Common myeloid progenitor, CD34-positive (primary cell): ENCODE measurements around the gene ARFIP1.

Experiments
- CTCF ChIA-PET: fragments of 350-600 bp; sonication (Branson Sonifier 250); formaldehyde crosslinking; loops from one replicate; lab custom pipeline; 2021; ENCODE audit warnings: antibody characterized with exemption; lab: Charles Lee
- POLR2A ChIA-PET: fragments of 350-600 bp; sonication (Branson Sonifier 250); formaldehyde crosslinking; loops from one replicate; lab custom pipeline; 2021; ENCODE audit warnings: antibody characterized with exemption; lab: Charles Lee
- DNase-seq, 3 donors: peaks; one replicate each; pipeline versions ENCODE4 v3.0.0 to v3.0.0-alpha.2; 2013
- H3K27ac ChIP-seq, 2 experiments: 1 replicate in 1 of 2; 2 replicates in 1 of 2; pipeline ENCODE4 v1.7.0; 2013; ENCODE audit warnings: inconsistent platforms in 2 of 2, low read length in 2 of 2, mild to moderate bottlenecking in 2 of 2, low read depth in 1 of 2, moderate library complexity in 1 of 2; ENCODE audit not compliant: severe bottlenecking in 2 of 2, insufficient read depth in 1 of 2, poor library complexity in 1 of 2
- H3K27me3 ChIP-seq, 5 experiments: replicated peaks in 2 of 5; 1 replicate in 3 of 5; 2 replicates in 2 of 5; pipeline versions ENCODE4 v1.6.1 to v1.7.0; 2013; ENCODE audit warnings: low read length in 4 of 5, mild to moderate bottlenecking in 2 of 5, moderate library complexity in 2 of 5, inconsistent platforms in 1 of 5; ENCODE audit not compliant: insufficient read depth in 5 of 5, control insufficient read depth in 4 of 5
- H3K36me3 ChIP-seq, 4 experiments: 1 replicate in 2 of 4; 2 replicates in 2 of 4; pipeline versions ENCODE4 v1.6.1 to v1.7.0; 2013; ENCODE audit warnings: low read length in 3 of 4, control low read depth in 1 of 4, mild to moderate bottlenecking in 1 of 4; ENCODE audit not compliant: control insufficient read depth in 4 of 4, insufficient read depth in 4 of 4
- H3K4me1 ChIP-seq, 4 experiments: 1 replicate in 3 of 4; 2 replicates in 1 of 4; pipeline versions ENCODE4 v1.6.1 to v1.7.1; 2013; ENCODE audit warnings: low read length in 3 of 4, mild to moderate bottlenecking in 3 of 4, control low read depth in 1 of 4, inconsistent platforms in 1 of 4, moderate library complexity in 1 of 4; ENCODE audit not compliant: control insufficient read depth in 4 of 4, insufficient read depth in 4 of 4; ENCODE audit errors: control extremely low read depth in 1 of 4
- H3K4me3 ChIP-seq, 7 experiments: 1 replicate in 4 of 7; 2 replicates in 3 of 7; pipeline versions ENCODE4 v1.5.1 to v1.7.0; 2013; ENCODE audit warnings: mild to moderate bottlenecking in 7 of 7, low read length in 6 of 7, moderate library complexity in 6 of 7, inconsistent platforms in 2 of 7, low read depth in 2 of 7, control low read depth in 1 of 7; ENCODE audit not compliant: insufficient read depth in 4 of 7, control insufficient read depth in 1 of 7; ENCODE audit errors: extremely low read depth in 1 of 7
- H3K9me3 ChIP-seq, 5 experiments: 1 replicate in 4 of 5; 2 replicates in 1 of 5; pipeline versions ENCODE4 v1.6.1 to v1.7.1; 2013; ENCODE audit warnings: low read length in 4 of 5, mild to moderate bottlenecking in 2 of 5, inconsistent platforms in 1 of 5, low read depth in 1 of 5, moderate library complexity in 1 of 5; ENCODE audit not compliant: control insufficient read depth in 4 of 5, insufficient read depth in 2 of 5; ENCODE audit errors: control extremely low read depth in 1 of 5
- WGBS: methylation state at CpG from one replicate; pipeline ENCODE4 v1.1.5; 2013; ENCODE audit not compliant: insufficient coverage; 5-methylcytosine and 5-hydroxymethylcytosine counted together

ARFIP1 gene

GRCh38 chr4:152898606-152899005, 118.9 kb downstream of the ARFIP1 start:
- POLR2A ChIA-PET, result no interaction called here
- CTCF ChIA-PET, result interaction anchor here (0.9 kb wide), 1 partner anchor 111 kb away, joined by 3 read pairs; no protein-coding TSS in a partner anchor
- Histone ChIP-seq H3K9me3 (no peaks in the 10 kb centered on the region), H3K4me1 (peaks cover 3 to 15% (median 9%) of the 10 kb centered on the region in 4 experiments), H3K36me3 (peaks cover 0 to 2% (median 0%) of the 10 kb centered on the region in 4 experiments), H3K27me3 (no peaks in the 10 kb centered on the region), H3K4me3 (no peak overlapping the region), H3K27ac (no peak overlapping the region)
- no peak for DNase-seq

- CTCF ChIA-PET, result no interaction called here
- POLR2A ChIA-PET, result no interaction called here
- no peak for DNase-seq
Measured at GRCh38 chr4:152900395-152900794, 120.6 kb downstream of the ARFIP1 start.

GRCh38 chr4:152901205-152901604, 121.5 kb downstream of the ARFIP1 start:
- WGBS, result 100% methylated on average over 1 of the region's 3 CpGs
- CTCF ChIA-PET, result no interaction called here

More at GRCh38 chr4:152900395-152900794, 120.6 kb downstream of the ARFIP1 start:
- no peak overlapping the region for H3K27ac ChIP-seq
- H3K36me3 ChIP-seq, result no peaks in the 10 kb centered on the region
- H3K27me3 ChIP-seq, result no peaks in the 10 kb centered on the region
- H3K9me3 ChIP-seq, result no peaks in the 10 kb centered on the region
- peaks cover 3 to 15% (median 9%) of the 10 kb centered on the region in 4 experiments for H3K4me1 ChIP-seq
- H3K4me3 ChIP-seq, result no peak overlapping the region

GRCh38 chr4:152903658-152904057, 123.9 kb downstream of the ARFIP1 start:
- no peak overlapping the region for H3K27ac ChIP-seq
- H3K4me3 ChIP-seq, result no peak overlapping the region
- CTCF ChIA-PET, result interaction anchor here (0.6 to 1.3 kb wide), 2 partner anchors 31 to 739 kb away, joined by 3 read pairs; no protein-coding TSS in a partner anchor
- no peaks in the 10 kb centered on the region for H3K9me3 ChIP-seq
- DNase-seq, result no peak
- POLR2A ChIA-PET, result no interaction called here
- H3K4me1 ChIP-seq, result no peaks in the 10 kb centered on the region
- no peaks in the 10 kb centered on the region for H3K27me3 ChIP-seq
- H3K36me3 ChIP-seq, result no peaks in the 10 kb centered on the region

More at GRCh38 chr4:152901205-152901604, 121.5 kb downstream of the ARFIP1 start:
- Histone ChIP-seq H3K27me3 (no peaks in the 10 kb centered on the region), H3K4me3 (no peak overlapping the region), H3K9me3 (no peaks in the 10 kb centered on the region), H3K4me1 (peaks cover 3 to 15% (median 9%) of the 10 kb centered on the region in 4 experiments), H3K36me3 (no peaks in the 10 kb centered on the region), H3K27ac (no peak overlapping the region)
- DNase-seq, result no peak
- POLR2A ChIA-PET, result no interaction called here

GRCh38 chr4:152909901-152910300, 130.1 kb downstream of the ARFIP1 start:
- ChIA-PET CTCF (interaction anchor here (0.8 to 1.3 kb wide), 2 partner anchors 17 to 237 kb away, joined by 3 read pairs; no protein-coding TSS in a partner anchor), POLR2A (no interaction called here)
- no peaks in the 10 kb centered on the region for H3K4me1 ChIP-seq
- WGBS, result 100% methylated on average over 1 of the region's 4 CpGs
- H3K4me3 ChIP-seq, result no peak overlapping the region
- H3K9me3 ChIP-seq, result no peaks in the 10 kb centered on the region
- no peaks in the 10 kb centered on the region for H3K36me3 ChIP-seq
- H3K27ac ChIP-seq, result no peak overlapping the region
- no peak for DNase-seq
- no peaks in the 10 kb centered on the region for H3K27me3 ChIP-seq

GRCh38 chr4:152910521-152910920, 130.8 kb downstream of the ARFIP1 start:
- Histone ChIP-seq H3K4me3 (no peak overlapping the region), H3K4me1 (no peaks in the 10 kb centered on the region), H3K9me3 (no peaks in the 10 kb centered on the region), H3K27me3 (no peaks in the 10 kb centered on the region), H3K36me3 (no peaks in the 10 kb centered on the region), H3K27ac (no peak overlapping the region)
- ChIA-PET CTCF (interaction anchor here (1.3 kb wide), 1 partner anchor 17 kb away, joined by 3 read pairs; no protein-coding TSS in a partner anchor), POLR2A (no interaction called here)
- DNase-seq, result no peak
- 80% methylated on average over 1 of the region's 3 CpGs for WGBS

GRCh38 chr4:152917543-152918395, 138.0 kb downstream of the ARFIP1 start:
- Histone ChIP-seq H3K27ac (no peak overlapping the region), H3K27me3 (no peaks in the 10 kb centered on the region), H3K36me3 (no peaks in the 10 kb centered on the region), H3K4me1 (no peaks in the 10 kb centered on the region), H3K4me3 (no peak overlapping the region), H3K9me3 (peaks cover 3 to 15% (median 8%) of the 10 kb centered on the region in 5 experiments)
- POLR2A ChIA-PET, result no interaction called here
- 60% methylated on average over 1 of the region's 3 CpGs for WGBS
- CTCF ChIA-PET, result interaction anchor here (0.6 kb wide), 1 partner anchor 13 kb away, joined by 3 read pairs; no protein-coding TSS in a partner anchor
- DNase-seq, result no peak
